K562 (cell line): ENCODE results near the gene FAHD2A. TPM values are rescaled to one million over a fixed set of nuclear protein-coding genes. Genes with fewer than 3 reads are reported as not detected.

Source experiments
- ATAC-seq: fragments of 200-7000 bp; cut with Tn5 transposase; 3 replicates; pipeline ENCODE4 v1.9.1; 2020; ENCODE audit warnings: moderate library complexity
- BruUV-seq: library from RNA; stranded (reverse); fragments of 400-500 nt; replicated peaks from 2 replicates; lab custom pipeline; 2021; lab: Mats Ljungman, UMichigan
- CTCF ChIA-PET: fragments of 300-600 bp; formaldehyde crosslinking; extraction: SDS; loops from one replicate; lab custom pipeline; 2021; ENCODE audit warnings: low intra/inter-chr PET ratio; lab: Yijun Ruan, JAX
- POLR2A ChIA-PET: fragments of 300-600, 350-650 bp; sonication (Branson Sonifier 250); formaldehyde crosslinking; extraction: SDS; loops from one replicate; lab custom pipeline; 2021; ENCODE audit warnings: antibody characterized with exemption, inconsistent platforms; lab: Yijun Ruan, JAX
- DNase-seq, 4 experiments: peaks; one replicate each; pipeline versions ENCODE4 v3.0.0 to v3.0.0-alpha.2; 2011 to 2018; ENCODE audit warnings: low spot score in 3 of 4, mixed read lengths in 3 of 4; ENCODE audit errors: extremely low read depth in 1 of 4
- FAIRE-seq: peaks from 2 replicates; lab custom pipeline; 2011; peaks lifted over from hg19 to GRCh38; lab: Jason Lieb, UNC
- H2AFZ ChIP-seq: 2 replicates; pipeline ENCODE4 v1.6.0; 2011; ENCODE audit warnings: low read depth, low read length, control low read depth, inconsistent platforms
- H3K27ac ChIP-seq: fragments of 200-600 bp; 3 replicates; pipeline ENCODE4 v1.8.0; 2011; ENCODE audit warnings: low read depth, mild to moderate bottlenecking, control low read depth, inconsistent platforms, low read length, moderate library complexity, mixed read lengths; ENCODE audit errors: extremely low read depth
- H3K27me3 ChIP-seq, 2 experiments: fragments of 300-600 bp in 1 of 2; 2 replicates in 1 of 2; 3 replicates in 1 of 2; pipeline versions ENCODE4 v1.6.0 to v1.8.0; 2011; ENCODE audit warnings: inconsistent platforms in 2 of 2, low read length in 2 of 2, mild to moderate bottlenecking in 1 of 2, mixed read lengths in 1 of 2, moderate library complexity in 1 of 2; ENCODE audit not compliant: control insufficient read depth in 2 of 2, insufficient read depth in 2 of 2
- H3K36me3 ChIP-seq: fragments of 300-600 bp; 3 replicates; pipeline ENCODE4 v1.8.0; 2011; ENCODE audit warnings: mild to moderate bottlenecking, low read length, inconsistent platforms; ENCODE audit not compliant: control insufficient read depth, insufficient read depth
- H3K4me1 ChIP-seq, 2 experiments: fragments of 200-600 bp in 1 of 2; replicated peaks in 1 of 2; 2 replicates in 1 of 2; 3 replicates in 1 of 2; pipeline versions ENCODE4 v1.5.1 to v1.8.0; 2011; ENCODE audit warnings: inconsistent platforms in 2 of 2, low read length in 2 of 2, mild to moderate bottlenecking in 1 of 2, mixed read lengths in 1 of 2, moderate library complexity in 1 of 2; ENCODE audit not compliant: control insufficient read depth in 2 of 2, insufficient read depth in 2 of 2
- H3K4me2 ChIP-seq: 2 replicates; pipeline ENCODE4 v1.6.1; 2011; ENCODE audit warnings: low read length, control low read depth, inconsistent platforms, mixed read lengths; ENCODE audit not compliant: insufficient read depth
- H3K4me3 ChIP-seq: fragments of 200-600 bp; sonication (generic), shearing (Covaris generic); 2 replicates; pipeline ENCODE4 v1.5.1; 2016; ENCODE audit warnings: control low read depth, inconsistent platforms
- H3K79me2 ChIP-seq: fragments of 200-600 bp; 3 replicates; pipeline ENCODE4 v1.8.0; 2011; ENCODE audit warnings: low read length, inconsistent platforms; ENCODE audit not compliant: control insufficient read depth, insufficient read depth
- H3K9ac ChIP-seq, 2 experiments: 2 replicates each; pipeline versions ENCODE4 v1.6.0 to v1.6.1; 2011; ENCODE audit warnings: low read depth in 2 of 2, low read length in 2 of 2, control low read depth in 1 of 2, inconsistent platforms in 1 of 2, mild to moderate bottlenecking in 1 of 2, mixed read lengths in 1 of 2; ENCODE audit not compliant: insufficient read depth in 1 of 2
- H3K9me1 ChIP-seq: one replicate; pipeline ENCODE4 v1.6.0; 2011; ENCODE audit warnings: inconsistent platforms, mild to moderate bottlenecking, low read length, moderate library complexity; ENCODE audit not compliant: control insufficient read depth, insufficient read depth
- H3K9me3 ChIP-seq: replicated peaks from 2 replicates; pipeline ENCODE4 v1.5.1; 2011; ENCODE audit warnings: low read depth, low read length, inconsistent platforms; ENCODE audit not compliant: control insufficient read depth, insufficient read depth
- H4K20me1 ChIP-seq: replicated peaks from 2 replicates; pipeline ENCODE4 v1.6.1; 2011; ENCODE audit warnings: low read length, inconsistent platforms, mixed read lengths; ENCODE audit not compliant: control insufficient read depth, insufficient read depth
- NRF1 ChIP-seq, 2 experiments: fragments of 450-650 bp; IDR thresholded peaks in 1 of 2; conservative IDR thresholded peaks in 1 of 2; 2 replicates each; pipeline ENCODE4 v1.6.1; 2014; ENCODE audit warnings: mild to moderate bottlenecking in 2 of 2
- PBX2 ChIP-seq, 2 experiments: IDR thresholded peaks in 1 of 2; conservative IDR thresholded peaks in 1 of 2; 2 replicates each; pipeline ENCODE4 v1.6.1; 2016; ENCODE audit warnings: low read depth in 2 of 2, mild to moderate bottlenecking in 1 of 2, missing compliant biosample characterization in 1 of 2, missing genetic modification characterization in 1 of 2, moderate library complexity in 1 of 2
- PHF8 ChIP-seq: fragments of 200-600 bp; sonication (generic); IDR thresholded peaks from 2 replicates; pipeline ENCODE4 v1.6.1; 2012; ENCODE audit warnings: mixed run types, mild to moderate bottlenecking, inconsistent platforms, low read length, moderate library complexity, borderline replicate concordance
- SMARCE1 ChIP-seq: fragments of 450-650 bp; IDR thresholded peaks from 2 replicates; pipeline ENCODE4 v1.7.1; 2016; ENCODE audit warnings: mild to moderate bottlenecking
- ZNF639 ChIP-seq, 2 experiments: fragments of 200-800 bp in 1 of 2; sonication (Bioruptor generic) in 1 of 2; sonication (generic) in 1 of 2; formaldehyde crosslinking in 1 of 2; IDR thresholded peaks in 1 of 2; conservative IDR thresholded peaks in 1 of 2; 2 replicates each; pipeline versions ENCODE4 v1.5.0 to v1.6.1; 2016 to 2020; ENCODE audit warnings: missing compliant biosample characterization in 1 of 2, missing genetic modification characterization in 1 of 2, missing genetic modification reagents in 1 of 2
- ZNF740 ChIP-seq, 3 experiments: fragments of 200-800 bp in 1 of 3; sonication (Bioruptor generic) in 1 of 3; sonication (generic) in 1 of 3; formaldehyde crosslinking in 1 of 3; IDR thresholded peaks; 2 replicates each; pipeline versions ENCODE4 v1.6.1 to v1.8.0; 2016 to 2022; ENCODE audit warnings: mild to moderate bottlenecking in 2 of 3, missing compliant biosample characterization in 2 of 3, missing genetic modification characterization in 2 of 3, missing genetic modification reagents in 1 of 3
- WGBS: fragments of 100-300 bp; shearing (Covaris generic); methylation state at CpG from one replicate; pipeline ENCODE4 v1.1.6; 2016; ENCODE audit warnings: low coverage, mixed read lengths; ENCODE audit not compliant: insufficient coverage; ENCODE audit errors: missing lambda C conversion rate; 5-methylcytosine and 5-hydroxymethylcytosine counted together
- in situ Hi-C: fragments of 300-500 bp; cut with MboI; formaldehyde crosslinking; loops from 4 replicates; pipeline ENCODE4 v1.15.0; 2018; ENCODE audit warnings: inconsistent platforms, mixed read lengths
- intact Hi-C: fragments of 100-400 bp; cut with micrococcal nuclease; formaldehyde crosslinking; loops from 2 replicates; pipeline ENCODE4 v1.14.2; 2022
- polyA plus RNA-seq, 8 experiments: library from polyadenylated mRNA; depleted of rRNA in 4 of 8; stranded (reverse) in 5 of 8; unstranded in 3 of 8; fragments of >200 nt; fragmentation: Nextera tagmentation in 2 of 8; fragmentation: Illumina TruSeq in 1 of 8; extraction: Ambion mirVana in 2 of 8; extraction: Trizol in 1 of 8; gene quantifications; 2 replicates each; pipeline versions ENCODE4 v1.2.1 to v1.2.3, GENCODE V29; 2011 to 2014; ENCODE audit warnings: inconsistent platforms in 1 of 8, missing spikeins in 1 of 8
- total RNA-seq, 7 experiments: library from RNA; depleted of rRNA in 6 of 7; stranded (reverse); fragments of >200 nt in 6 of 7; fragmentation: Illumina TruSeq in 2 of 7; extraction: Trizol in 2 of 7; gene quantifications; 2 replicates each; pipeline versions ENCODE4 v1.2.1 to v1.2.3, GENCODE V29; 2011 to 2021; ENCODE audit warnings: low replicate concordance in 1 of 7

Gene FAHD2A
- total and polyA plus RNA-seq, 9 of the 15 experiments (the other 6 are each of a cell fraction or from before 2014, with no cell fraction given): 13.8 to 41.0 (median 30.4) TPM

GRCh38 chr2:95374451-95374920, 28.0 kb upstream of the FAHD2A start:
- no peaks in the 10 kb centered on the region for H3K9me1 ChIP-seq
- intact Hi-C loops (no loop called here), in situ Hi-C loops (no loop called here)
- H3K36me3 ChIP-seq: no peaks in the 10 kb centered on the region
- FAIRE-seq (no peak), DNase-seq (no peak), ATAC-seq (no peak)
- H3K27me3 ChIP-seq: peaks cover 23 to 63% of the 10 kb centered on the region in 2 experiments; a peak in 4 of 5 replicates
- no TSS peak for BruUV-seq
- H3K9ac ChIP-seq: no peak overlapping the region
- ChIA-PET POLR2A (interaction anchor here (0.6 to 1.0 kb wide), 2 partner anchors 10 to 15 kb away, joined by 3 read pairs; no protein-coding TSS in a partner anchor), CTCF (no interaction called here)
- H4K20me1 ChIP-seq: peaks cover 9% of the 10 kb centered on the region; the same call in 1 of the 2 replicates
- H3K4me3 ChIP-seq: no peak overlapping the region
- no peak overlapping the region for H2AFZ ChIP-seq
- no peak overlapping the region for H3K27ac ChIP-seq
- no peak overlapping the region for H3K4me2 ChIP-seq
- H3K9me3 ChIP-seq: no peaks in the 10 kb centered on the region
- no peaks in the 10 kb centered on the region for H3K79me2 ChIP-seq
- WGBS: 0% methylated on average over 7 of the region's 11 CpGs
- H3K4me1 ChIP-seq: no peaks in the 10 kb centered on the region
- no peak for TF ChIP-seq PBX2 (CRISPR knock-in tag; IDR thresholded peaks at IDR 0.05; ENCODE audit: low read depth)
- no peak for TF ChIP-seq PBX2 (tag; conservative IDR thresholded peaks at IDR 0.05; ENCODE audit: low read depth)
- TF ChIP-seq PHF8: no peak
- TF ChIP-seq NRF1 (conservative IDR thresholded peaks at IDR 0.05 in 1 of 2, IDR thresholded peaks at IDR 0.05 in 1 of 2): no peak
- TF ChIP-seq ZNF639 (CRISPR knock-in tag; conservative IDR thresholded peaks at IDR 0.05 in 1 of 2, IDR thresholded peaks at IDR 0.05 in 1 of 2): no peak
- no peak for TF ChIP-seq SMARCE1
- no peak for TF ChIP-seq ZNF740 (CRISPR knock-in tag; IDR thresholded peaks at IDR 0.05)
- no peak for TF ChIP-seq ZNF740 (tag; IDR thresholded peaks at IDR 0.05)
